HEK293T (cell line): ENCODE data around the gene ANKFY1.
A peak's percentile ranks its signal among the peaks of the same experiment; 100 is the strongest.
"Not testable (repeated sequence)": the region's sequence is repeated elsewhere in the genome, so short reads cannot be mapped to it uniquely, and the experiment has no call there.

Source experiments
- CTCF ChIA-PET: fragments of 350-600 bp; formaldehyde crosslinking; extraction: SDS; loops from one replicate; lab custom pipeline; 2021; ENCODE audit warnings: antibody characterized with exemption, inconsistent platforms; lab: Yijun Ruan, JAX
- POLR2A ChIA-PET: fragments of 350-600 bp; formaldehyde crosslinking; extraction: SDS; loops from one replicate; lab custom pipeline; 2020; ENCODE audit warnings: antibody characterized with exemption, inconsistent platforms; lab: Yijun Ruan, JAX
- DNase-seq: peaks from one replicate; pipeline ENCODE4 v3.0.0; 2012; ENCODE audit warnings: mixed read lengths; ENCODE audit errors: extremely low spot score
- ARNT ChIP-seq: fragments of 450-650 bp; IDR thresholded peaks from 2 replicates; pipeline ENCODE4 v1.6.1; 2017; ENCODE audit warnings: mild to moderate bottlenecking
- BHLHE40 ChIP-seq: fragments of 450-650 bp; IDR thresholded peaks from 2 replicates; pipeline ENCODE4 v1.6.1; 2016; ENCODE audit warnings: mild to moderate bottlenecking, moderate library complexity, borderline replicate concordance
- CTBP1 ChIP-seq: fragments of 450-650 bp; IDR thresholded peaks from 2 replicates; pipeline ENCODE4 v1.6.1; 2016; ENCODE audit warnings: borderline replicate concordance
- ELF4 ChIP-seq: fragments of 450-650 bp; IDR thresholded peaks from 2 replicates; pipeline ENCODE4 v1.6.1; 2017; ENCODE audit warnings: antibody characterized with exemption
- FOXA1 ChIP-seq: fragments of 450-650 bp; IDR thresholded peaks from 2 replicates; pipeline ENCODE4 v1.6.1; 2016; ENCODE audit warnings: mild to moderate bottlenecking
- FOXK2 ChIP-seq: fragments of 450-650 bp; IDR thresholded peaks from 2 replicates; pipeline ENCODE4 v1.6.1; 2016; ENCODE audit warnings: mild to moderate bottlenecking
- FOXM1 ChIP-seq: fragments of 450-650 bp; IDR thresholded peaks from 2 replicates; pipeline ENCODE4 v1.6.1; 2017; ENCODE audit warnings: mild to moderate bottlenecking, borderline replicate concordance
- HDGF ChIP-seq: fragments of 450-650 bp; IDR thresholded peaks from 2 replicates; pipeline ENCODE4 v1.6.1; 2017; ENCODE audit warnings: antibody characterized with exemption, borderline replicate concordance
- L3MBTL2 ChIP-seq: fragments of 450-650 bp; conservative IDR thresholded peaks from 2 replicates; pipeline ENCODE4 v1.6.1; 2016; ENCODE audit warnings: mild to moderate bottlenecking
- LEF1 ChIP-seq: fragments of 450-650 bp; IDR thresholded peaks from 2 replicates; pipeline ENCODE4 v1.6.1; 2017; ENCODE audit warnings: mild to moderate bottlenecking, borderline replicate concordance
- NFRKB ChIP-seq: fragments of 450-650 bp; IDR thresholded peaks from 2 replicates; pipeline ENCODE4 v1.6.1; 2016; ENCODE audit warnings: mild to moderate bottlenecking, moderate library complexity
- SP1 ChIP-seq: fragments of 450-650 bp; IDR thresholded peaks from 2 replicates; pipeline ENCODE4 v1.6.1; 2017
- SUZ12 ChIP-seq: fragments of 450-650 bp; IDR thresholded peaks from 2 replicates; pipeline ENCODE4 v1.6.1; 2016; ENCODE audit warnings: mild to moderate bottlenecking
- TARDBP ChIP-seq: fragments of 450-650 bp; IDR thresholded peaks from 2 replicates; pipeline ENCODE4 v1.6.1; 2016
- ZNF384 ChIP-seq: fragments of 450-650 bp; IDR thresholded peaks from 2 replicates; pipeline ENCODE4 v1.6.1; 2016
- TF ChIP-seq, protein P1 (sequence below): fragments of 450-650 bp; IDR thresholded peaks from 2 replicates; pipeline ENCODE4 v1.6.1; 2016

The ANKFY1 gene

DNA sequence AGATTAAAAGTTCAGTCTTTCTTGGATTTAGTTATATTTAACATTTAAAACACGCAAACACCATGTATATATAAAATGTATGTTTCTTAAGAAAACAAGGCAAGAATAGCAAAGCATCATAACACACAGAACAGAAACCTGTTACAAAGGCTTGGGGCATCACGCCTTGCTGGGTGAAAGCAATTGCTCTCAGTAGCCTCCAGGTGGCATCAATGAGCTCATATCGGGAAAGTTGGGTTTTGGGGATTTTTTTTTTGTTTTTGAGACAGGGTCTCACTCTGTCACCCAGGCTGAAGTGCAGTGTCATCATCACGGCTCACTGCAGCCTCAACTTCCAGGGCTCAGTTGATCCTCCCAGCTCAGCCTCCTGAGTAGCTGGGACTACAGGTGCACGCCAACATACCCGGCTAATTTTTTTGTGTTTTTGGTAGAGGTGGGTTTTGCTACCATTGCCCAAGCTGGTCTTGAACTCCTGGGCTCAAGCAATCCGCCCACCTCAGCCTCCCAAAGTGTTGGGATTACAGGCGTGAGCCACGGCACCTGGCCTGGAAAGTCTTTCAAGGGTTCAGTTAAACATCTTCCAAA is 63.9 kb downstream of the ANKFY1 start:
- no peak for TF ChIP-seq NFRKB
- TF ChIP-seq FOXA1 = no peak
- no peak for TF ChIP-seq ARNT
- TF ChIP-seq CTBP1 = no peak
- TF ChIP-seq, protein P1, sequence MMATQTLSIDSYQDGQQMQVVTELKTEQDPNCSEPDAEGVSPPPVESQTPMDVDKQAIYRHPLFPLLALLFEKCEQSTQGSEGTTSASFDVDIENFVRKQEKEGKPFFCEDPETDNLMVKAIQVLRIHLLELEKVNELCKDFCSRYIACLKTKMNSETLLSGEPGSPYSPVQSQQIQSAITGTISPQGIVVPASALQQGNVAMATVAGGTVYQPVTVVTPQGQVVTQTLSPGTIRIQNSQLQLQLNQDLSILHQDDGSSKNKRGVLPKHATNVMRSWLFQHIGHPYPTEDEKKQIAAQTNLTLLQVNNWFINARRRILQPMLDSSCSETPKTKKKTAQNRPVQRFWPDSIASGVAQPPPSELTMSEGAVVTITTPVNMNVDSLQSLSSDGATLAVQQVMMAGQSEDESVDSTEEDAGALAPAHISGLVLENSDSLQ = no peak
- TF ChIP-seq ZNF384 = peak; percentile 95
- TF ChIP-seq ELF4 = no peak
- TF ChIP-seq FOXK2 = no peak
- ChIA-PET CTCF (interaction anchor here (0.6 to 1.1 kb wide), 12 partner anchors 11 to 1101 kb away, joined by 3 to 9 read pairs (median 3); no protein-coding TSS in a partner anchor), POLR2A (interaction anchor here (1.0 kb wide), 1 partner anchor 57 kb away, joined by 7 read pairs; the partner anchor contains the start of genes CYB5D2 and ZZEF1)
- DNase-seq = peak; percentile 71

DNA sequence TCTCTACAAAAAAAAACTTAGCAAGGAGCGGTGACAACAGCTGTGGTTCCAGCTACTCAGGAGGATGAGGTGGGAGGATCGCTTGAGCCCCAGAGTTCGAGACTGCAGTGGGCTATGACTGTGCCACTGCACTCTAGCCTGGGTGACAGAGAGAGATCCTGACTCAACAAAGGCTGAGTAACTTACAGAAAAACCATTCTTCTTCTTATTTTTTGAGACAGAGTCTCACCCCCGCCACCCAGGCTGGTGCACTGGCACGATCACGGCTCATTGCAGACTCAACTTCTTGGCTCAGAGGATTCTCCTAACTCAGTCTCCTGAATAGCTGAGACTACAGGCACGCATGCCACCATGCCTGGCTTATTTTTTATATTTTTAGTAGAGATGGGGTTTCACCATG is 64.8 kb downstream of the ANKFY1 start:
- no peak for DNase-seq
- CTCF ChIA-PET = no interaction called here
- TF ChIP-seq ELF4 (no peak), CTBP1 (no peak), HDGF (no peak), FOXA1 (no peak), BHLHE40 (no peak), ZNF384 (no peak), NFRKB (no peak), SUZ12 (no peak), TARDBP (no peak), L3MBTL2 (no peak), FOXM1 (no peak), ARNT (no peak), FOXK2 (no peak), SP1 (no peak)
- TF ChIP-seq, protein P1 = no peak
- POLR2A ChIA-PET = no interaction called here

DNA sequence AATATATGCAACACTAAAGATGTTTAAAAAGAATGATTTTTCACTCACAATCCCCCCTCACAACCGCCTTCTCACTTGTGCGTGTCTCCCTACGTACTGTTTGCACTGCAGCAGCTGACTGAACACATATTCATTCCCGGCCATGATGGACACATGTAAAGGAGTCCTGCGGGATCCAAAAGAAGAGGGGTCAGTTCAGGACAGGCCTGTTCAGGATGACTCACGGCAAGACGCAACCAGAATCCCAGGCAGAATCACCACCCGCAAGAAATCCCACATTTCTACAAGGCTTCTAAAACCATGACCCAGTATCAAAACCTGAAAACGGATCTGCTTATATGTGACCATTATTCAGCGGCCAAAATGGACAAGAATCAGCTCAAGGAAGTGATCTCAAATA is 68.5 kb downstream of the ANKFY1 start:
- TF ChIP-seq LEF1 (no peak), ELF4 (no peak), CTBP1 (no peak), NFRKB (no peak), HDGF (no peak), FOXK2 (no peak), FOXM1 (no peak), ARNT (no peak), SP1 (no peak), BHLHE40 (no peak), ZNF384 (no peak), FOXA1 (no peak), SUZ12 (no peak), TARDBP (no peak), L3MBTL2 (no peak)
- TF ChIP-seq, protein P1 = no peak
- ChIA-PET CTCF (no interaction called here), POLR2A (no interaction called here)
- DNase-seq = no peak

DNA sequence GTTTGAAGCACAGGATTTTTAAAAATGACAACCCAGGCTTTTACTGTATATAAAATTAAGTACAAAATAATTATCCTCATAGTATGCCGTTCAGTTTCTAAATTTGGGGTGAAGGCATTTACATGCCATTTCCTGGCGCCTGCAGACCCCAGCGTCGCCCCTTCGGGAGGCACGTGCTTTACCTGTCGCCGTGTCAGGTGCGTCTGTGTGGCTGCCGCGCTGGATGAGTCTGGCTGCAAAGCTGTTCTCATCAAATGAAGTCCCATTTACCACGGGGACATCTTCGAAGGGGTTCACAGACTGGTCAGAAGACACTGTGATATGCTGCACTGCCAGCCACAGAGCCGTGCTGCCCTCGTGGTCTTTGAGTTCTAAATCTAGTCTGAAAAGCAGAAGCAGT is 69.0 kb downstream of the ANKFY1 start:
- TF ChIP-seq FOXM1 = no peak
- TF ChIP-seq BHLHE40 = no peak
- TF ChIP-seq ZNF384 = no peak
- no peak for TF ChIP-seq HDGF
- TF ChIP-seq, protein P1 = no peak
- no peak for TF ChIP-seq TARDBP
- no peak for TF ChIP-seq ELF4
- TF ChIP-seq CTBP1 = no peak
- TF ChIP-seq LEF1 = no peak
- DNase-seq = no peak
- ChIA-PET CTCF (no interaction called here), POLR2A (no interaction called here)

DNA sequence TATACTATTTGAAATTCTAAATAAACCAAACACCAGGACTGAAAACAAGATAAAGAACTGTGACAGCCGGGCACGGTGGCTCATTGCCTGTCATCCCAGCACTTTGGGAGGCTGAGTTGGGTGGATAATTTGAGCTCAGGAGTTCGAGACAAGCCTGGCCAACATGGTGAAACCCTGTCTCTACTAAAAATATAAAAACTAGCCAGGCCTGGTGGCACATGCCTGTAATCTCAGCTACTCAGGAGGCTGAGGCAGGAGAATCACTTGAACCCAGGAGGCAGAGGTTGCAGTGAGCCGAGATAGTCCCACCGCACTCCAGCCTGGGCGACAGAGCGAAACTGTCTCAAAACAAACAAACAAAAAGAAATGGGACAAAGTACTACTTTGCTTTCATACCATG is 73.0 kb downstream of the ANKFY1 start:
- POLR2A ChIA-PET = not testable (repeated sequence)

DNA sequence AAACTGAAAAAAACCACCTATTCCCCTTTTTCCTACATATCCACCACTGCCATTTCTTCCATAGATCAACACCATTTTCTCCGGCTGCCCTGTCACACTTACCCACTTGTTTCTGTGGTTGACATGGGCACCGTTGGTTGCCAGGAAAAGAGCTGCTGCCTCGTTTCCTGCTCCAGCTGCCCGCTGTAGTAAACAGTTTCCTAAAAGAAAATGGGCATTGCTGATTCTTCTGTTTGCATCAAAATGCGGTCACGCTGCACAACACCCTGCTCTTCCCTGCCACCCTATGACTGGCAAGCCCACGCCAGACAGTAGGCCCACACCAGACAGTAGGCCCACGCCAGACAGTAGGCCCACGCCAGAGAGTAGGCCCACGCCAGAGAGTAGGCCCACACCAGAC is 74.5 kb downstream of the ANKFY1 start:
- DNase-seq = no peak
- POLR2A ChIA-PET = no interaction called here
- CTCF ChIA-PET = no interaction called here
- TF ChIP-seq, protein P1 = no peak
- TF ChIP-seq ARNT = no peak
- TF ChIP-seq FOXA1 = no peak
- no peak for TF ChIP-seq CTBP1
- TF ChIP-seq FOXM1 = no peak
- no peak for TF ChIP-seq LEF1
- TF ChIP-seq BHLHE40 = no peak
- no peak for TF ChIP-seq NFRKB
- no peak for TF ChIP-seq SP1
- TF ChIP-seq HDGF = no peak
- TF ChIP-seq ELF4 = no peak
- TF ChIP-seq TARDBP = no peak
- no peak for TF ChIP-seq ZNF384
- TF ChIP-seq FOXK2 = no peak

More for the DNA sequence above, 73.0 kb downstream of the ANKFY1 start:
- DNase-seq, CTCF ChIA-PET: not testable (repeated sequence)
